C4-2B (cell line): ENCODE data around the gene PLS1.

Experiments
- CTCF ChIP-seq: fragments of 450-650 bp; conservative IDR thresholded peaks from 2 replicates; pipeline ENCODE4 v1.5.1; 2017; ENCODE audit warnings: mild to moderate bottlenecking
- ZFX ChIP-seq: fragments of 450-650 bp; IDR thresholded peaks from 2 replicates; pipeline ENCODE4 v1.6.1; 2017

- TF ChIP-seq CTCF (no peak), ZFX (no peak)
Measured at GRCh38 chr3:142595141-142595540, 1.1 kb upstream of the PLS1 start.
